ENCODE data around the gene SLMAP.

DNA sequence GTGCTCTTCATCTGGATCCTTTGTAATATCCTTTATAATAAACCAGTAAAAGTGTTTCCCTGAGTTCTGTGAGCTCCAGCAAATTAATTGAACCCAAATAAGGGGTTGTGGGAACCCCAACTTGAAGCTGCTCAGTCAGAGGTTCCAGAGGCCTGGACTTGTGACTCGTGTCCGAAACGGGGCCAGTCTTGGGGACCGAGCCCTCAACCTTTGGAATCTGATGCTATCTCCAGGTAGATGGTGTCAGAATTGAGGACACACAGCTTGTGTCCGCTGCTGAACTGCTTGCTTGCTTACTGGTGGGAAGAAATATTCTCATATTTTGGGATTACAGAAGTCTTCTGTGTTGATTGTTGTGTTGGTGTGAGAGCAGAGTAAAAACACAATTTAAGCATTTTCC is 212.4 kb downstream of the SLMAP start:
- no peak for TF ChIP-seq POLR2A (IDR thresholded peaks at IDR 0.05)
- TF ChIP-seq, protein P1, sequence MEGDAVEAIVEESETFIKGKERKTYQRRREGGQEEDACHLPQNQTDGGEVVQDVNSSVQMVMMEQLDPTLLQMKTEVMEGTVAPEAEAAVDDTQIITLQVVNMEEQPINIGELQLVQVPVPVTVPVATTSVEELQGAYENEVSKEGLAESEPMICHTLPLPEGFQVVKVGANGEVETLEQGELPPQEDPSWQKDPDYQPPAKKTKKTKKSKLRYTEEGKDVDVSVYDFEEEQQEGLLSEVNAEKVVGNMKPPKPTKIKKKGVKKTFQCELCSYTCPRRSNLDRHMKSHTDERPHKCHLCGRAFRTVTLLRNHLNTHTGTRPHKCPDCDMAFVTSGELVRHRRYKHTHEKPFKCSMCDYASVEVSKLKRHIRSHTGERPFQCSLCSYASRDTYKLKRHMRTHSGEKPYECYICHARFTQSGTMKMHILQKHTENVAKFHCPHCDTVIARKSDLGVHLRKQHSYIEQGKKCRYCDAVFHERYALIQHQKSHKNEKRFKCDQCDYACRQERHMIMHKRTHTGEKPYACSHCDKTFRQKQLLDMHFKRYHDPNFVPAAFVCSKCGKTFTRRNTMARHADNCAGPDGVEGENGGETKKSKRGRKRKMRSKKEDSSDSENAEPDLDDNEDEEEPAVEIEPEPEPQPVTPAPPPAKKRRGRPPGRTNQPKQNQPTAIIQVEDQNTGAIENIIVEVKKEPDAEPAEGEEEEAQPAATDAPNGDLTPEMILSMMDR (IDR thresholded peaks at IDR 0.05 in 4 of 5, conservative IDR thresholded peaks at IDR 0.05 in 1 of 5), result no peak
